K562 (cell line): ENCODE data around the gene MYOG. TPM values are rescaled to one million over a fixed set of nuclear protein-coding genes. Genes with fewer than 3 reads are reported as not detected.

Experiments used
- ATAC-seq: fragments of 200-7000 bp; cut with Tn5 transposase; 3 replicates; pipeline ENCODE4 v1.9.1; 2020; ENCODE audit warnings: moderate library complexity
- BruUV-seq: library from RNA; stranded (reverse); fragments of 400-500 nt; replicated peaks from 2 replicates; lab custom pipeline; 2021; lab: Mats Ljungman, UMichigan
- CTCF ChIA-PET: fragments of 300-600 bp; formaldehyde crosslinking; extraction: SDS; loops from one replicate; lab custom pipeline; 2021; ENCODE audit warnings: low intra/inter-chr PET ratio; lab: Yijun Ruan, JAX
- POLR2A ChIA-PET: fragments of 300-600, 350-650 bp; sonication (Branson Sonifier 250); formaldehyde crosslinking; extraction: SDS; loops from one replicate; lab custom pipeline; 2021; ENCODE audit warnings: antibody characterized with exemption, inconsistent platforms; lab: Yijun Ruan, JAX
- DNase-seq, 4 experiments: peaks; one replicate each; pipeline versions ENCODE4 v3.0.0 to v3.0.0-alpha.2; 2011 to 2018; ENCODE audit warnings: low spot score in 3 of 4, mixed read lengths in 3 of 4; ENCODE audit errors: extremely low read depth in 1 of 4
- FAIRE-seq: peaks from 2 replicates; lab custom pipeline; 2011; peaks lifted over from hg19 to GRCh38; lab: Jason Lieb, UNC
- H2AFZ ChIP-seq: 2 replicates; pipeline ENCODE4 v1.6.0; 2011; ENCODE audit warnings: low read depth, low read length, control low read depth, inconsistent platforms
- H3K27ac ChIP-seq: fragments of 200-600 bp; 3 replicates; pipeline ENCODE4 v1.8.0; 2011; ENCODE audit warnings: low read depth, mild to moderate bottlenecking, control low read depth, inconsistent platforms, low read length, moderate library complexity, mixed read lengths; ENCODE audit errors: extremely low read depth
- H3K27me3 ChIP-seq, 2 experiments: fragments of 300-600 bp in 1 of 2; 2 replicates in 1 of 2; 3 replicates in 1 of 2; pipeline versions ENCODE4 v1.6.0 to v1.8.0; 2011; ENCODE audit warnings: inconsistent platforms in 2 of 2, low read length in 2 of 2, mild to moderate bottlenecking in 1 of 2, mixed read lengths in 1 of 2, moderate library complexity in 1 of 2; ENCODE audit not compliant: control insufficient read depth in 2 of 2, insufficient read depth in 2 of 2
- H3K36me3 ChIP-seq: fragments of 300-600 bp; 3 replicates; pipeline ENCODE4 v1.8.0; 2011; ENCODE audit warnings: mild to moderate bottlenecking, low read length, inconsistent platforms; ENCODE audit not compliant: control insufficient read depth, insufficient read depth
- H3K4me1 ChIP-seq, 2 experiments: fragments of 200-600 bp in 1 of 2; replicated peaks in 1 of 2; 2 replicates in 1 of 2; 3 replicates in 1 of 2; pipeline versions ENCODE4 v1.5.1 to v1.8.0; 2011; ENCODE audit warnings: inconsistent platforms in 2 of 2, low read length in 2 of 2, mild to moderate bottlenecking in 1 of 2, mixed read lengths in 1 of 2, moderate library complexity in 1 of 2; ENCODE audit not compliant: control insufficient read depth in 2 of 2, insufficient read depth in 2 of 2
- H3K4me2 ChIP-seq: 2 replicates; pipeline ENCODE4 v1.6.1; 2011; ENCODE audit warnings: low read length, control low read depth, inconsistent platforms, mixed read lengths; ENCODE audit not compliant: insufficient read depth
- H3K4me3 ChIP-seq: fragments of 200-600 bp; sonication (generic), shearing (Covaris generic); 2 replicates; pipeline ENCODE4 v1.5.1; 2016; ENCODE audit warnings: control low read depth, inconsistent platforms
- H3K79me2 ChIP-seq: fragments of 200-600 bp; 3 replicates; pipeline ENCODE4 v1.8.0; 2011; ENCODE audit warnings: low read length, inconsistent platforms; ENCODE audit not compliant: control insufficient read depth, insufficient read depth
- H3K9ac ChIP-seq, 2 experiments: 2 replicates each; pipeline versions ENCODE4 v1.6.0 to v1.6.1; 2011; ENCODE audit warnings: low read depth in 2 of 2, low read length in 2 of 2, control low read depth in 1 of 2, inconsistent platforms in 1 of 2, mild to moderate bottlenecking in 1 of 2, mixed read lengths in 1 of 2; ENCODE audit not compliant: insufficient read depth in 1 of 2
- H3K9me1 ChIP-seq: one replicate; pipeline ENCODE4 v1.6.0; 2011; ENCODE audit warnings: inconsistent platforms, mild to moderate bottlenecking, low read length, moderate library complexity; ENCODE audit not compliant: control insufficient read depth, insufficient read depth
- H3K9me3 ChIP-seq: replicated peaks from 2 replicates; pipeline ENCODE4 v1.5.1; 2011; ENCODE audit warnings: low read depth, low read length, inconsistent platforms; ENCODE audit not compliant: control insufficient read depth, insufficient read depth
- H4K20me1 ChIP-seq: replicated peaks from 2 replicates; pipeline ENCODE4 v1.6.1; 2011; ENCODE audit warnings: low read length, inconsistent platforms, mixed read lengths; ENCODE audit not compliant: control insufficient read depth, insufficient read depth
- DNMT1 ChIP-seq: fragments of 450-650 bp; IDR thresholded peaks from 2 replicates; pipeline ENCODE4 v1.6.1; 2016; ENCODE audit warnings: antibody characterized with exemption, mild to moderate bottlenecking
- FOXK1 ChIP-seq: sonication (generic); formaldehyde crosslinking; IDR thresholded peaks from 2 replicates; pipeline ENCODE4 v1.8.0; 2022; ENCODE audit warnings: missing genetic modification reagents, mild to moderate bottlenecking, borderline replicate concordance
- HCFC1 ChIP-seq: IDR thresholded peaks from 2 replicates; pipeline ENCODE4 v1.6.1; 2012; ENCODE audit warnings: low read depth, low read length, improper control_type of control experiment
- HNRNPLL ChIP-seq: fragments of 200-400 bp; formaldehyde crosslinking; IDR thresholded peaks from 2 replicates; pipeline ENCODE4 v1.6.1; 2017; ENCODE audit warnings: low read length, low read depth, mild to moderate bottlenecking; ENCODE audit not compliant: poor library complexity, severe bottlenecking
- TAF1 ChIP-seq: IDR thresholded peaks from 2 replicates; pipeline ENCODE4 v1.6.1; 2011; ENCODE audit warnings: mild to moderate bottlenecking, low read length, moderate library complexity; ENCODE audit not compliant: insufficient read depth, control insufficient read depth, severe bottlenecking; ENCODE audit errors: extremely low read depth
- WGBS: fragments of 100-300 bp; shearing (Covaris generic); methylation state at CpG from one replicate; pipeline ENCODE4 v1.1.6; 2016; ENCODE audit warnings: low coverage, mixed read lengths; ENCODE audit not compliant: insufficient coverage; ENCODE audit errors: missing lambda C conversion rate; 5-methylcytosine and 5-hydroxymethylcytosine counted together
- in situ Hi-C: fragments of 300-500 bp; cut with MboI; formaldehyde crosslinking; loops from 4 replicates; pipeline ENCODE4 v1.15.0; 2018; ENCODE audit warnings: inconsistent platforms, mixed read lengths
- intact Hi-C: fragments of 100-400 bp; cut with micrococcal nuclease; formaldehyde crosslinking; loops from 2 replicates; pipeline ENCODE4 v1.14.2; 2022
- polyA plus RNA-seq, 8 experiments: library from polyadenylated mRNA; depleted of rRNA in 4 of 8; stranded (reverse) in 5 of 8; unstranded in 3 of 8; fragments of >200 nt; fragmentation: Nextera tagmentation in 2 of 8; fragmentation: Illumina TruSeq in 1 of 8; extraction: Ambion mirVana in 2 of 8; extraction: Trizol in 1 of 8; gene quantifications; 2 replicates each; pipeline versions ENCODE4 v1.2.1 to v1.2.3, GENCODE V29; 2011 to 2014; ENCODE audit warnings: inconsistent platforms in 1 of 8, missing spikeins in 1 of 8
- total RNA-seq, 7 experiments: library from RNA; depleted of rRNA in 6 of 7; stranded (reverse); fragments of >200 nt in 6 of 7; fragmentation: Illumina TruSeq in 2 of 7; extraction: Trizol in 2 of 7; gene quantifications; 2 replicates each; pipeline versions ENCODE4 v1.2.1 to v1.2.3, GENCODE V29; 2011 to 2021; ENCODE audit warnings: low replicate concordance in 1 of 7
- TF ChIP-seq, protein P1 (sequence below): fragments of 200-800 bp; sonication (Bioruptor generic); IDR thresholded peaks from 2 replicates; pipeline ENCODE4 v1.6.1; 2017; ENCODE audit warnings: missing genetic modification characterization, missing compliant biosample characterization
- TF ChIP-seq, protein P2 (sequence below): sonication (generic); formaldehyde crosslinking; IDR thresholded peaks from 2 replicates; pipeline ENCODE4 v1.8.1; 2023; ENCODE audit warnings: missing genetic modification reagents, mild to moderate bottlenecking, borderline replicate concordance

MYOG gene
- total and polyA plus RNA-seq, 9 of the 15 experiments (the other 6 are each of a cell fraction or from before 2014, with no cell fraction given): not detected

DNA sequence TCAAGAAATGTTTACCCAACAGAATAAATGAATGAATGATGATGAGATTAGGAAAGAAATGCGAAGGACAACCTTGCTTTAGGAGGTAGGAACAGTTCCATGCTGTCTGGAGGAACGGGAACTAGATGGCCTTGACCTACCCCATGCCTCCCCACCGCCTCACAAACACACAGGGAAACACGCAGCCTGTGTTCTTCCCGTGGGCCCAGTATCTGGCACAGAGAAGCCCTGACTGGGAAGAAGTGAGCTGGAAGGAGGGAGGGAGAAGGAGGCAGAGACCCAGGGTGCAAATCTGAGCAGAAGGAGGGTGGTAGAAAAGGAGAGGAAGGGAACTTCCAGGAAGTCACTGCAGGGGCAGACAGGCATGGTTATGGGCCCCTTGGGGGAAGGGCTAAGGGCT is 38.2 kb upstream of the MYOG start:
- 1% methylated on average over 5 of the region's 5 CpGs for WGBS
- Histone ChIP-seq H3K9me3 (no peaks in the 10 kb centered on the region), H3K4me2 (no peak overlapping the region), H3K79me2 (no peaks in the 10 kb centered on the region), H3K27ac (no peak overlapping the region), H3K9me1 (no peaks in the 10 kb centered on the region), H3K36me3 (no peaks in the 10 kb centered on the region), H3K4me1 (peaks cover 0 to 16% of the 10 kb centered on the region in 2 experiments; a peak in 2 of 5 replicates), H4K20me1 (peaks cover 14% of the 10 kb centered on the region), H3K27me3 (peaks cover 3 to 64% of the 10 kb centered on the region in 2 experiments; a peak in 4 of 5 replicates), H3K9ac (no peak overlapping the region), H2AFZ (no peak overlapping the region), H3K4me3 (no peak overlapping the region)
- no TSS peak for BruUV-seq
- ChIA-PET POLR2A (interaction anchor here (0.8 kb wide), 1 partner anchor 46 kb away, joined by 3 read pairs; no protein-coding TSS in a partner anchor), CTCF (no interaction called here)
- no peak for FAIRE-seq
- no peak for DNase-seq
- intact Hi-C loops: no loop called here
- in situ Hi-C loops: no loop called here
- no peak for ATAC-seq
- TF ChIP-seq DNMT1 (no peak), HCFC1 (no peak), FOXK1 (CRISPR knock-in tag) (no peak), TAF1 (no peak), HNRNPLL (no peak)
- TF ChIP-seq, protein P1, sequence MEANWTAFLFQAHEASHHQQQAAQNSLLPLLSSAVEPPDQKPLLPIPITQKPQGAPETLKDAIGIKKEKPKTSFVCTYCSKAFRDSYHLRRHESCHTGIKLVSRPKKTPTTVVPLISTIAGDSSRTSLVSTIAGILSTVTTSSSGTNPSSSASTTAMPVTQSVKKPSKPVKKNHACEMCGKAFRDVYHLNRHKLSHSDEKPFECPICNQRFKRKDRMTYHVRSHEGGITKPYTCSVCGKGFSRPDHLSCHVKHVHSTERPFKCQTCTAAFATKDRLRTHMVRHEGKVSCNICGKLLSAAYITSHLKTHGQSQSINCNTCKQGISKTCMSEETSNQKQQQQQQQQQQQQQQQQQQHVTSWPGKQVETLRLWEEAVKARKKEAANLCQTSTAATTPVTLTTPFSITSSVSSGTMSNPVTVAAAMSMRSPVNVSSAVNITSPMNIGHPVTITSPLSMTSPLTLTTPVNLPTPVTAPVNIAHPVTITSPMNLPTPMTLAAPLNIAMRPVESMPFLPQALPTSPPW (CRISPR knock-in tag): no peak
- TF ChIP-seq, protein P2, sequence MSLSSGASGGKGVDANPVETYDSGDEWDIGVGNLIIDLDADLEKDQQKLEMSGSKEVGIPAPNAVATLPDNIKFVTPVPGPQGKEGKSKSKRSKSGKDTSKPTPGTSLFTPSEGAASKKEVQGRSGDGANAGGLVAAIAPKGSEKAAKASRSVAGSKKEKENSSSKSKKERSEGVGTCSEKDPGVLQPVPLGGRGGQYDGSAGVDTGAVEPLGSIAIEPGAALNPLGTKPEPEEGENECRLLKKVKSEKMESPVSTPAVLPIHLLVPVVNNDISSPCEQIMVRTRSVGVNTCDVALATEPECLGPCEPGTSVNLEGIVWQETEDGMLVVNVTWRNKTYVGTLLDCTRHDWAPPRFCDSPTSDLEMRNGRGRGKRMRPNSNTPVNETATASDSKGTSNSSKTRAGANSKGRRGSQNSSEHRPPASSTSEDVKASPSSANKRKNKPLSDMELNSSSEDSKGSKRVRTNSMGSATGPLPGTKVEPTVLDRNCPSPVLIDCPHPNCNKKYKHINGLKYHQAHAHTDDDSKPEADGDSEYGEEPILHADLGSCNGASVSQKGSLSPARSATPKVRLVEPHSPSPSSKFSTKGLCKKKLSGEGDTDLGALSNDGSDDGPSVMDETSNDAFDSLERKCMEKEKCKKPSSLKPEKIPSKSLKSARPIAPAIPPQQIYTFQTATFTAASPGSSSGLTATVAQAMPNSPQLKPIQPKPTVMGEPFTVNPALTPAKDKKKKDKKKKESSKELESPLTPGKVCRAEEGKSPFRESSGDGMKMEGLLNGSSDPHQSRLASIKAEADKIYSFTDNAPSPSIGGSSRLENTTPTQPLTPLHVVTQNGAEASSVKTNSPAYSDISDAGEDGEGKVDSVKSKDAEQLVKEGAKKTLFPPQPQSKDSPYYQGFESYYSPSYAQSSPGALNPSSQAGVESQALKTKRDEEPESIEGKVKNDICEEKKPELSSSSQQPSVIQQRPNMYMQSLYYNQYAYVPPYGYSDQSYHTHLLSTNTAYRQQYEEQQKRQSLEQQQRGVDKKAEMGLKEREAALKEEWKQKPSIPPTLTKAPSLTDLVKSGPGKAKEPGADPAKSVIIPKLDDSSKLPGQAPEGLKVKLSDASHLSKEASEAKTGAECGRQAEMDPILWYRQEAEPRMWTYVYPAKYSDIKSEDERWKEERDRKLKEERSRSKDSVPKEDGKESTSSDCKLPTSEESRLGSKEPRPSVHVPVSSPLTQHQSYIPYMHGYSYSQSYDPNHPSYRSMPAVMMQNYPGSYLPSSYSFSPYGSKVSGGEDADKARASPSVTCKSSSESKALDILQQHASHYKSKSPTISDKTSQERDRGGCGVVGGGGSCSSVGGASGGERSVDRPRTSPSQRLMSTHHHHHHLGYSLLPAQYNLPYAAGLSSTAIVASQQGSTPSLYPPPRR (CRISPR knock-in tag): no peak
